Jurkat, Clone E6-1 (cell line): ENCODE measurements around the gene WDFY4.

ENCODE experiments used
- DNase-seq: peaks from one replicate; pipeline ENCODE4 v3.0.0-alpha.2; 2011; ENCODE audit warnings: low read depth, low spot score
- H3K4me3 ChIP-seq: 2 replicates; pipeline ENCODE4 v1.5.1; 2011; ENCODE audit warnings: mild to moderate bottlenecking, low read length, control low read depth, moderate library complexity

Gene WDFY4

GRCh38 chr10:48704156-48704555 is 19.5 kb downstream of the WDFY4 start:
- no peak overlapping the region for H3K4me3 ChIP-seq
- DNase-seq: no peak

- DNase-seq: no peak
- H3K4me3 ChIP-seq: no peak overlapping the region
Observed at GRCh38 chr10:48705401-48705938, 20.8 kb downstream of the WDFY4 start.

DNA sequence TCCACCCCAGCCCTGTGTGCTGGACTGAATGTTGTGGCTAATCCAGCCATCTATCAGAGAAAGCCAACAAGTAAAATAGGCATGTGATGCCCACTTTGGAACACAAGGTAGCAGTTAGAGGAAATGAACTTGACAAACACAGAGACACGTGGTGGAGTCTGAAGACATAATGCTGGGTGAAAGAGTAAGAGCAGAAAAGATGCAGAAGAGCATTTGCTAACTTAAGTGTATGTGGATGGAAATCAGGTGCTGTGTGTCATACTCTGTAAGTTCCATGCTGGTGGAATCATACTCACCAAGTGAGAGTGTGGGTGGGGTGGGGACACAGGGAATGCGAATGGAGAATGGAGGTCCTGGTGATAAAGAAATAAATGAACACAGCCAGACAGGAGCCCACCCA is 22.8 kb downstream of the WDFY4 start:
- DNase-seq: no peak
- no peak overlapping the region for H3K4me3 ChIP-seq

GRCh38 chr10:48708144-48708543 is 23.5 kb downstream of the WDFY4 start:
- no peak for DNase-seq
- no peak overlapping the region for H3K4me3 ChIP-seq

DNA sequence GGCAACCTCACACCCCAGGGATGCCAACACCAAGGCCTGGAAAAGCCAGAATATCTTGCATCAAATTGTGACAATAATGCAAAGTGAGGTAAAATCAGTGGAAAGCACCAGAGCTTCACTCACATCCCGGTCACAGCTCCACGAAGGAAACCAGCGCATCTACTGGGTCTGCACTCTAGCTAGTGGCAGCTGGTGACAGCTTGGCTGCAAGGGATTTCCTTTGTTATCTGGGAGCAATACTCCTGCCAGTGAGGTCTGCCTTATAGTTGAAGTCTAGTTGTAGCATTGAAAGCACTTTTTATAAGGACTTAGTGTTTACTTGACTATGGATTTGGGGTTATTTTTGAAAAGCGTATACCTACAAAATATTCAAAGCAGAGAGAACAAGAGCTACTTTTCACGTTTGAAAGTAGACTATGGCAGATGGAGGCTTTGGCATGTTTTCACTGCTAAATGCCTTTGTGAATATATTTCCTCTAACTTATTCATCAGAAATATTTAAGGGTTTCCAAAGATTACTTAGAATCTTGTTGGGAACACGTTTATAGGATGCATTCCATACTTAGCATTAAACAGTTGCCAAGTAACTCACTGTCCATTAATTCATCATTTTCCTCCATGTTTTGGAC is 26.1 kb downstream of the WDFY4 start:
- no peak for DNase-seq
- H3K4me3 ChIP-seq: no peak overlapping the region

DNA sequence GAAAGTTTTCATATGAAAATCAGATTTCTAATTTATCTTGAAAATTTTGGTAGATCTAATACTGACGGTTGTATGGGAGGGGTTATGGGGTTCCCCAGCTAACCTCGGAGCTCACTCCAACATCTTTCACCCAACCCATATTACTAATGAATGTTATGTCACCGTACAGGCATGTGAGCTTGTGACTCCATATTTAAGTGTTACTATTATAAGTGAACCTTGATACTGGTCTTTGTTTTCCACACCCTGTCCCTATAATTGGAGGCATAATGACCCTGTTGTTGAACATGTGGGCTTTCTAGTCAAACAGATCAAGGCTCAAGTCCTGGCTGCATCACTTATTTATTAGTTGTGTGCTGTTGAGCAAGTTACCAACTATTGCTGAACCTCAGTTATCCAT is 27.2 kb downstream of the WDFY4 start:
- H3K4me3 ChIP-seq: no peak overlapping the region
- DNase-seq: no peak

DNA sequence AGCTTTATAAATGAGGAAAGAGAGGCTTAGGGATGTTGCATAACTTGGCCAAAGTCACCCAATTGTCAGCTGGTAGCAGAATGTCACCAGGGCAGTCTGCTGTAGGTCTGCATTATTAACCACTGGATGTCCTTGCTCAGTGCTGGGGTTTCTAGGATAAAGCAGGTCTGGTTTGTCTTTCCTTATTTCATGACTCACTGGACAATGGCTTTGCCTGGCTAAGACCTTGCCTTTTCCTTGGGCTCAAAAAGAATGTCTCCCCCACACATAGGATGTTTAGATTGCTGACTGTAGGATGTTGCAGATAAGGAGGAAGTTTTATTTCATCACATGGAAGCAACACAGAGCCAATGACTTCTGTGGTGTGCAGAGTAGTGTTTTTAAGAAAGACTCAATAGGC is 29.4 kb downstream of the WDFY4 start:
- no peak for DNase-seq

DNA sequence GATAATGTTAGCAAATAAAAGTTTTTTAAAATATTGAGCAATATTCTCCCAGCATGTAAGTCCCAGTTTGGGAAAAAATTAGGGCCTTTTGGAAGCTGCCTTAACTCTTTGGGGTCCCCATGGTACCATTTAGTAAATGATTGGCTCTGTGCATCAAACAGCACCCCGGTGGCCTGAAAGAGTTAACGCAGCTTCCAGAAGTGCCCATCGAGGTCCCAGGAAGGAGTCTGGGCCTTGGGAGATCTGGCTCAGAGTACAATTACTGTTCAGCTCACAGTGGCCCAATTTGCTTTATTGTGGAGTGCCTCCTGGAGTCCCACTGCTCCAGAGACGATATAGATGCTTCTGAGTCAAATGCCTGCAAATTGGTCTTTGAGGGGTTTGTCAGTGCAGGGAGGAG is 31.7 kb downstream of the WDFY4 start:
- H3K4me3 ChIP-seq: no peak overlapping the region
- DNase-seq: no peak

More for the DNA sequence above, 29.4 kb downstream of the WDFY4 start:
- H3K4me3 ChIP-seq: no peak overlapping the region

DNA sequence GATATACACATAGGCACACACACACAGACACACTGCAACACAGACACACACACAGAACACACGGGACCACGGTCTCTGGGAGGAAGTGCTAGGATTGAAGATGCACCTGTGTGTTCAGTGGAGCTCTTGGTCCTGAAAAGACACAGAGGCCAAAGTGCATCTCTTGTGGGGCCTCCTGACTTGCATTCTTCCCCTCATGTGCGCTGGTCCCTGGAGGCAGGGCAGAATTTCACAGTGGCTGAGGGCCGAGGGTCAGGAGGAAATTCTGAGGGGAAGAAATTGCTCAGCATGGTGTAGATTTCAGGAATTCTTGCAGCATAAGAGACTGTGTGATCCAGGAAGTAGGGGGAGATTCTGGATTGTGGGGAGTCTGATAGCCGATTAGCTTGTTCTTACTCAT is 35.9 kb downstream of the WDFY4 start:
- no peak for DNase-seq
- no peak overlapping the region for H3K4me3 ChIP-seq

GRCh38 chr10:48722153-48723145 is 37.8 kb downstream of the WDFY4 start:
- no peak overlapping the region for H3K4me3 ChIP-seq
- DNase-seq: no peak

GRCh38 chr10:48724127-48724526 is 39.5 kb downstream of the WDFY4 start:
- no peak overlapping the region for H3K4me3 ChIP-seq
- no peak for DNase-seq

GRCh38 chr10:48725708-48726107 is 41.0 kb downstream of the WDFY4 start:
- no peak overlapping the region for H3K4me3 ChIP-seq
- no peak for DNase-seq

GRCh38 chr10:48727866-48728265 is 43.2 kb downstream of the WDFY4 start:
- DNase-seq: no peak
- no peak overlapping the region for H3K4me3 ChIP-seq

- DNase-seq: no peak
- no peak overlapping the region for H3K4me3 ChIP-seq
Observed at GRCh38 chr10:48729222-48729621, 44.5 kb downstream of the WDFY4 start.

- no peak for DNase-seq
- H3K4me3 ChIP-seq: no peak overlapping the region
Observed at GRCh38 chr10:48729941-48730457, 45.3 kb downstream of the WDFY4 start.

DNA sequence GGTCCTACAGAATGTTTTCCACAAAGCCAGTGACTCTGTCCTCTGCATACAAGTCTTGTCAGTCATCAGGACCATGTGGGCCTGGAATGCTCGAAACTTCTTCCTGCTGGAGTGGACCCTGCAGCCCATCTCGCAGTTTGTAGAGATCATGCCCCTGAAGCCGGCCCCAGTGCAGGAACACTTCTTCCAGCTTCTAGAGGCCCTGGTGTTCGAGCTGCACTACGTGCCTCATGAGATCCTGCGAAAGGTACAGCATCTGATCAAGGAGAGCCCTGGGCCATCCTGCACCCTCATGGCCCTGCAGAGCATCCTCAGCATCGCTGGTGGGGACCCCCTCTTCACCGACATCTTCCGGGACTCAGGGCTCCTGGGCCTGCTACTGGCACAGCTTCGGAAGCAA is 46.5 kb downstream of the WDFY4 start:
- no peak for DNase-seq

GRCh38 chr10:48731654-48732053 is 47.0 kb downstream of the WDFY4 start:
- DNase-seq: no peak
- H3K4me3 ChIP-seq: no peak overlapping the region

More for the DNA sequence above, 46.5 kb downstream of the WDFY4 start:
- H3K4me3 ChIP-seq: no peak overlapping the region

DNA sequence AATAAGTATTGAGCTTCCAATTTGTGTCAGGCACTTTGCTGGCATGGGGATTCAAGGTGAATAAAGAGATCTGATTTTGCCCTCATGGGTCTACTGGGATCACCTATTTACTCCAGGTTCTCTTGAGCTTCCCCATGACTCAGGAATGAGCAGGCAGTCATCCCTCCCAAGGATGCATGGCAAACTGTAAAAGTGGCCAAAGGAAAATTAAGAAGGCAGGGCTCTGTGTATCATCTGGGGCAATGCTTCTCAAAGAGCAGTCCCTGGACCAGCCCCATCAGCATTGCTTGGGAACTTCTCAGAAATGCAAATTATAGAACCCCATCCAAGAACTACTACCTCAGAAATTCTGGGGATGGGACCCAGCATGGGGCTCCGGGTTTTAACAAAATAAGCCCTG is 48.7 kb downstream of the WDFY4 start:
- no peak for DNase-seq
- no peak overlapping the region for H3K4me3 ChIP-seq

GRCh38 chr10:48735836-48736390 is 51.2 kb downstream of the WDFY4 start:
- DNase-seq: no peak
- H3K4me3 ChIP-seq: no peak overlapping the region

GRCh38 chr10:48736596-48736995 is 51.9 kb downstream of the WDFY4 start:
- DNase-seq: no peak
- H3K4me3 ChIP-seq: no peak overlapping the region
